Colonic mucosa (tissue), 4 donors: ENCODE data around the gene CBY1. TPM values are rescaled to one million over a fixed set of nuclear protein-coding genes. Genes with fewer than 3 reads are reported as not detected.
A peak's percentile ranks its signal among the peaks of the same experiment; 100 is the strongest.

Source experiments
- DNase-seq: peaks from one replicate; pipeline ENCODE4 v3.0.0-alpha.2; 2020
- H3K27ac ChIP-seq: fragments of 200-600 bp; one replicate; pipeline ENCODE4 v1.8.0; 2021
- H3K27me3 ChIP-seq: fragments of 200-600 bp; one replicate; pipeline ENCODE4 v1.8.0; 2021
- H3K36me3 ChIP-seq: fragments of 200-600 bp; one replicate; pipeline ENCODE4 v1.8.0; 2021
- H3K4me1 ChIP-seq: fragments of 200-600 bp; one replicate; pipeline ENCODE4 v1.8.0; 2021; ENCODE audit warnings: mild to moderate bottlenecking
- H3K4me3 ChIP-seq: fragments of 200-600 bp; one replicate; pipeline ENCODE4 v1.8.0; 2021
- H3K9ac ChIP-seq, 2 donors: one replicate each; pipeline ENCODE4 v1.7.0; 2013; ENCODE audit warnings: control low read depth in 2 of 2, low read depth in 2 of 2, low read length in 2 of 2
- H3K9me3 ChIP-seq: fragments of 200-600 bp; one replicate; pipeline ENCODE4 v1.8.0; 2021
- CTCF ChIP-seq: fragments of 200-600 bp; IDR thresholded peaks from one replicate; pipeline ENCODE4 v1.8.0; 2022; ENCODE audit warnings: antibody characterized with exemption, mild to moderate bottlenecking
- intact Hi-C: fragments of 100-400 bp; cut with DNase I; formaldehyde crosslinking; loops from one replicate; pipeline ENCODE4 v1.14.1; 2022
- total RNA-seq, 2 donors: library from RNA; stranded (reverse); fragmentation: NEBNext Ultra II Directional in 1 of 2; extraction: Animal tissue kit (Norgen Biotek cat#: 25700) in 1 of 2; gene quantifications; one replicate each; pipeline ENCODE4 v1.2.1, GENCODE V29; 2021
- donor health status: healthy.
- donor health status: DM: no; HTN: no; CAD: no.
- donor health status: DM: no; HTN: no; CAD: no.

The CBY1 gene
- total RNA-seq, 2 donors from 2014 or later, result 27.4 to 38.1 TPM

- TF ChIP-seq CTCF, result no peak
- intact Hi-C loops, result no loop called here
- Histone ChIP-seq H3K4me3 (no peak overlapping the region), H3K27ac (peak overlapping the region; percentile 87), H3K36me3 (no peaks in the 10 kb centered on the region), H3K9ac (no peak overlapping the region), H3K9me3 (no peaks in the 10 kb centered on the region), H3K27me3 (no peaks in the 10 kb centered on the region), H3K4me1 (peaks cover 17% of the 10 kb centered on the region)
- no peak for DNase-seq
Observed at GRCh38 chr22:38694940-38695339, 38.5 kb downstream of the CBY1 start.

GRCh38 chr22:38696606-38697424 is 40.4 kb downstream of the CBY1 start:
- Histone ChIP-seq H3K9me3 (no peaks in the 10 kb centered on the region), H3K4me3 (peak overlapping the region; percentile 70), H3K36me3 (no peaks in the 10 kb centered on the region), H3K27ac (peak overlapping the region; percentile 87), H3K27me3 (no peaks in the 10 kb centered on the region), H3K4me1 (peaks cover 12% of the 10 kb centered on the region), H3K9ac (peak overlapping the region in 1 of 2 donors; percentile 58)
- TF ChIP-seq CTCF, result no peak
- intact Hi-C loops, result no loop called here
- DNase-seq, result no peak

- intact Hi-C loops, result no loop called here
- no peaks in the 10 kb centered on the region for H3K9me3 ChIP-seq
- H3K27ac ChIP-seq, result peak overlapping the region; percentile 87
- no peaks in the 10 kb centered on the region for H3K36me3 ChIP-seq
- H3K27me3 ChIP-seq, result no peaks in the 10 kb centered on the region
- peak overlapping the region; percentile 70 for H3K4me3 ChIP-seq
- peak; percentile 42 for DNase-seq
- H3K9ac ChIP-seq, result peak overlapping the region in 1 of 2 donors; percentile 29
- TF ChIP-seq CTCF, result no peak
- peaks cover 12% of the 10 kb centered on the region for H3K4me1 ChIP-seq
Observed at GRCh38 chr22:38697425-38698089, 41.1 kb downstream of the CBY1 start.

GRCh38 chr22:38698407-38699094 is 42.1 kb downstream of the CBY1 start:
- no peak for DNase-seq
- intact Hi-C loops, result no loop called here
- Histone ChIP-seq H3K36me3 (no peaks in the 10 kb centered on the region), H3K27me3 (no peaks in the 10 kb centered on the region), H3K27ac (peak overlapping the region; percentile 95), H3K4me1 (peaks cover 12% of the 10 kb centered on the region), H3K4me3 (peak overlapping the region; percentile 70), H3K9me3 (no peaks in the 10 kb centered on the region), H3K9ac (peak overlapping the region in 1 of 2 donors; percentile 92)
- no peak for TF ChIP-seq CTCF

- H3K4me3 ChIP-seq, result peak overlapping the region; percentile 70
- no peaks in the 10 kb centered on the region for H3K36me3 ChIP-seq
- intact Hi-C loops, result no loop called here
- no peaks in the 10 kb centered on the region for H3K27me3 ChIP-seq
- H3K9me3 ChIP-seq, result no peaks in the 10 kb centered on the region
- TF ChIP-seq CTCF, result no peak
- H3K27ac ChIP-seq, result peak overlapping the region; percentile 95
- no peak for DNase-seq
- peak overlapping the region; percentile 86 to 92 for H3K9ac ChIP-seq
- H3K4me1 ChIP-seq, result peaks cover 12% of the 10 kb centered on the region
Observed at GRCh38 chr22:38699143-38699542, 42.7 kb downstream of the CBY1 start.
